Gastroesophageal sphincter (tissue), 2 donors: ENCODE measurements around the gene NDUFAF5.

Experiments
- EP300 ChIP-seq: sonication (generic); formaldehyde crosslinking; IDR thresholded peaks from one replicate; pipeline ENCODE4 v1.6.1; 2017; ENCODE audit warnings: antibody characterized with exemption, mild to moderate bottlenecking
- POLR2A ChIP-seq, 2 donors: fragments of 450-650 bp; IDR thresholded peaks; one replicate each; pipeline ENCODE4 v1.6.1; 2017; ENCODE audit warnings: antibody characterized with exemption in 2 of 2, mild to moderate bottlenecking in 2 of 2, moderate library complexity in 1 of 2
- POLR2AphosphoS5 ChIP-seq: sonication (generic); formaldehyde crosslinking; IDR thresholded peaks from one replicate; pipeline ENCODE4 v1.6.1; 2017; ENCODE audit warnings: antibody characterized with exemption

DNA sequence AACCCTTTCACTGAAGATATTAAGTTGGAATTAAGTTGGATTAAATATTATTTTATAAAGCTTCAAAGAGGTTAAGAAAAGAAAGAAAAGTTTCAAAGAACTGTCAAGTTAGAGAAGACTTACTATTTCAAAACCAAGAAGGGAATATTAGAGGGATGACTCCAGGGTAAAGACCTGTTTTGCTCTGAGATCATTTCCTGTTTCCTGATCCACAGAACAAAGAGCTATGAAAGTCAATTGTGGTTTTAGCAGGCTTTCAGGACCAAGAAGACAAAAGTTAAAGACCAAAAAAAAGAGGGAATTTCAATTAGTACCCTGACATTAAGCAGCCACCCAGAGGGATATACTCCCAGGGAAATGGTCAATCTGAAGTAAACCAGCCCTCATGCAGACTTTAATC lies 19.5 kb upstream of the NDUFAF5 start:
- TF ChIP-seq POLR2A (IDR thresholded peaks at IDR 0.05) (no peak), POLR2AphosphoS5 (no peak), EP300 (no peak)
